Heart left ventricle (tissue), 16 donors: ENCODE data around the gene DEFB131A. TPM values are rescaled to one million over a fixed set of nuclear protein-coding genes. Genes with fewer than 3 reads are reported as not detected.
"Not testable (repeated sequence)": the region's sequence is repeated elsewhere in the genome, so short reads cannot be mapped to it uniquely, and the experiment has no call there.

ENCODE experiments used
- ATAC-seq, 4 donors: fragments of 200-7000 bp; cut with Tn5 transposase; one replicate each; pipeline ENCODE4 v1.9.1; 2020 to 2022; ENCODE audit warnings: moderate library complexity in 4 of 4, mild to moderate bottlenecking in 3 of 4, moderate number of reproducible peaks in 1 of 4
- DNase-seq, 5 donors: peaks; one replicate each; pipeline ENCODE4 v3.0.0-alpha.2; 2020
- H3K27ac ChIP-seq, 12 donors: fragments of 200-600 bp; sonication (generic) in 4 of 12; one replicate each; pipeline versions ENCODE4 v1.5.0 to v1.8.0; 2016 to 2022; ENCODE audit warnings: mild to moderate bottlenecking in 2 of 12
- H3K27me3 ChIP-seq, 9 donors: fragments of 200-600 bp; sonication (generic) in 2 of 9; one replicate each; pipeline versions ENCODE4 v1.5.1 to v1.8.0; 2016 to 2022; ENCODE audit warnings: mild to moderate bottlenecking in 3 of 9
- H3K36me3 ChIP-seq, 9 donors: fragments of 200-600 bp; sonication (generic) in 2 of 9; one replicate each; pipeline versions ENCODE4 v1.5.0 to v1.8.0; 2018 to 2022; ENCODE audit warnings: mild to moderate bottlenecking in 2 of 9
- H3K4me1 ChIP-seq, 12 donors: fragments of 200-600 bp; sonication (generic) in 4 of 12; one replicate each; pipeline versions ENCODE4 v1.5.0 to v1.8.0; 2016 to 2022; ENCODE audit warnings: mild to moderate bottlenecking in 3 of 12
- H3K4me3 ChIP-seq, 12 donors: fragments of 200-600 bp; sonication (generic) in 4 of 12; one replicate each; pipeline versions ENCODE4 v1.5.0 to v1.8.0; 2017 to 2022; ENCODE audit warnings: mild to moderate bottlenecking in 9 of 12, moderate library complexity in 4 of 12
- H3K9me3 ChIP-seq, 12 donors: fragments of 200-600 bp; sonication (generic) in 4 of 12; one replicate each; pipeline versions ENCODE4 v1.5.0 to v1.8.0; 2016 to 2022; ENCODE audit warnings: mild to moderate bottlenecking in 1 of 12
- POLR2A ChIP-seq, 2 donors: fragments of 450-650 bp; IDR thresholded peaks; one replicate each; pipeline ENCODE4 v1.6.1; 2017; ENCODE audit warnings: antibody characterized with exemption in 2 of 2, mild to moderate bottlenecking in 2 of 2, moderate library complexity in 2 of 2
- WGBS, 4 donors: extraction: QIAGEN DNeasy Blood & Tissue Kit in 2 of 4; methylation state at CpG; one replicate each; pipeline versions ENCODE4 v1.1.5 to v1.1.7; 2013 to 2018; 5-methylcytosine and 5-hydroxymethylcytosine counted together
- intact Hi-C, 10 donors: fragments of 100-400 bp; cut with DNase I; formaldehyde crosslinking; loops; one replicate each; pipeline versions ENCODE4 v1.11.1 to v1.14.2; 2022
- long read RNA-seq, 3 donors: library from polyadenylated mRNA; unstranded; transcript quantifications; one replicate each; pipeline ENCODE4 v2.0.0, GENCODE V29; 2020 to 2021
- polyA plus RNA-seq, 2 donors: library from polyadenylated mRNA; stranded (reverse); fragments of 200-250 nt; gene quantifications; one replicate each; pipeline ENCODE4 v1.2.3, GENCODE V29; 2013
- total RNA-seq, 9 donors: library from RNA; depleted of rRNA in 2 of 9; stranded (reverse); fragments of >200 nt in 2 of 9; fragmentation: NEBNext Ultra II Directional in 3 of 9; extraction: Animal tissue kit (Norgen Biotek cat#: 25700) in 3 of 9; gene quantifications; one replicate each; pipeline versions ENCODE4 v1.1.0 to v1.2.4, GENCODE V29; 2016 to 2023
- TF ChIP-seq, protein P1 (sequence below), 12 donors: fragments of 200-600 bp; sonication (generic) in 4 of 12; IDR thresholded peaks; one replicate each; pipeline versions ENCODE4 v1.5.0 to v1.8.0; 2018 to 2022; ENCODE audit warnings: antibody characterized with exemption in 12 of 12, mild to moderate bottlenecking in 5 of 12
- donor health status: ischemic (EF 13 %, LVEDD 7.1; RV severe dilation, severe dysfunction).
- donor health status: healthy with polysubstance abuse.
- donor health status: DM: no; HTN: yes; CAD: no.
- donor health status: DM: no; HTN: no; CAD: no.
- donor health status: ischemic (EF 25% LVEDD 6.9; RV normal size, moderate dysfunction).
- donor health status: ischemic (EF 25% LVEDD 5.7; RV mildly dilated, moderate dysfunction).
- donor health status: healthy.
- donor health status: DM: yes; HTN: yes; CAD: no.
- donor health status: ischemic (EF 35%, LVEDD 5.7; RV mildly dilated, moderate dysfunction).
- donor health status: nonischemic (EF 11% LVEDD 7.7; RV severe dilation, severe dysfunction).
- donor health status: DM: yes; HTN: yes; CAD: no.
- donor health status: PGD.
- donor health status: ischemic (EF 29% LVEDD 5.4; RV normal size, mild dysfunction).
- donor health status: nonischemic (EF 23%, LVEDD 6.1; RV moderate dilation, normal function).

The DEFB131A gene
- not detected for total RNA-seq
- not detected for polyA plus RNA-seq
- long read RNA-seq, donor 1, result 0 reads
- long read RNA-seq, donor 2, result 0 reads
- long read RNA-seq, donor 3, result 0 reads

- H3K4me3 ChIP-seq, DNase-seq, H3K4me1 ChIP-seq, H3K9me3 ChIP-seq, ATAC-seq, H3K27ac ChIP-seq, H3K27me3 ChIP-seq, H3K36me3 ChIP-seq: not testable (repeated sequence)
- 49 to 56% (median 51%) methylated on average over 3 of the region's 3 CpGs for WGBS, 4 donors
- intact Hi-C loops, result loop anchor here in 1 of 10 donors (10.0 kb wide), 1 partner anchor 51 kb away; no protein-coding TSS in a partner anchor
Measured at GRCh38 chr4:9444114-9444513, at the start of gene DEFB131A. Gene DEFB131A, plus strand, starts transcription at chr4:9444414. Its CDS starts 120 bp downstream, at chr4:9444534.

DNA sequence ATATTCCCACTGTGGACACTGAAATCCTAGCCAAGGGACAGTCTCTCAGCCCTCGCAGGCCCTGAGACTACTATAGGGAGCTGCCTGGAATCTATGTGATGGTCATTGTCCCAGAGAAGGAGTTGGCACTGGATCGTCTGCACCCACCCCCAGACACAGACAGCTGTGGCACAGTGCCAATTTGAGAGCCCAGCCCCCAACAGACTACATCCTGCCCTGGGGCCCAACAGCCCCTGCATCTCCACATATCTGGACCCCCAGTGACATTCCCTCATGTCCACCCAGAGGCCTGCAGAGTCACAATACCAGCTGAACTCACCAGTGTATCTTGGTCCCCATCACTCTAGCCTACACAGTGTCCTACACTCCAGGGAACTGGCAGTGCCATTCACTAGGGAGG lies 38.4 kb upstream of the DEFB131A start:
- H3K4me1 ChIP-seq, H3K27ac ChIP-seq, H3K9me3 ChIP-seq, H3K36me3 ChIP-seq, H3K4me3 ChIP-seq, ATAC-seq, H3K27me3 ChIP-seq, intact Hi-C loops, DNase-seq: not testable (repeated sequence)
- WGBS, 4 donors, result 48 to 55% (median 54%) methylated on average over 2 of the region's 2 CpGs

DNA sequence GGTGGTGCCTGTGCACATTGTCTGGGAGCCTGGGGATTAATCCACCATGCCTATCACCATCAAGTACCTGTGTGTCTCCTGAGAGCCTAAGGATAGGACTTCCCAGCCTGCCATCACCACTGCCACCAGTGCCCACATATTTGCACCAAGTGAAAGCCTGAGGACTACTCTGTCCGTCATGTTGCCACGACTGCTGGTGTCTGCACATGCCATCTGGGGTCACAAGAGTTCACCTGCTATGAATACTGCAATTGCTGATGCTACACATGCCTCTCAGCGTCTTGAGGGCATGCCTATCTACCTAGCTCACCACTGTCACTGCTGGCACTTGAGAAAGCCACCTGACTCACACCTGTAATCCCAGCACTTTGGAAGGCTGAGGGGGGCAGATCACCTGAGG lies 37.7 kb upstream of the DEFB131A start:
- H3K27ac ChIP-seq, DNase-seq, H3K4me1 ChIP-seq, H3K9me3 ChIP-seq, H3K4me3 ChIP-seq, H3K36me3 ChIP-seq, ATAC-seq, intact Hi-C loops, H3K27me3 ChIP-seq: not testable (repeated sequence)
- WGBS, 4 donors, result 61 to 86% (median 72%) methylated on average over 1 to 3 of the region's 3 CpGs

- DNase-seq (no peak), ATAC-seq (no peak)
- WGBS, 4 donors, result 86 to 89% (median 88%) methylated on average over 13 of the region's 13 CpGs
- Histone ChIP-seq H3K27me3 (no peaks in the 10 kb centered on the region), H3K9me3 (peaks cover 0 to 8% (median 0%) of the 10 kb centered on the region in 12 donors), H3K4me1 (no peaks in the 10 kb centered on the region), H3K36me3 (no peaks in the 10 kb centered on the region), H3K27ac (no peak overlapping the region), H3K4me3 (no peak overlapping the region)
- intact Hi-C loops, result no loop called here
- TF ChIP-seq, protein P1, sequence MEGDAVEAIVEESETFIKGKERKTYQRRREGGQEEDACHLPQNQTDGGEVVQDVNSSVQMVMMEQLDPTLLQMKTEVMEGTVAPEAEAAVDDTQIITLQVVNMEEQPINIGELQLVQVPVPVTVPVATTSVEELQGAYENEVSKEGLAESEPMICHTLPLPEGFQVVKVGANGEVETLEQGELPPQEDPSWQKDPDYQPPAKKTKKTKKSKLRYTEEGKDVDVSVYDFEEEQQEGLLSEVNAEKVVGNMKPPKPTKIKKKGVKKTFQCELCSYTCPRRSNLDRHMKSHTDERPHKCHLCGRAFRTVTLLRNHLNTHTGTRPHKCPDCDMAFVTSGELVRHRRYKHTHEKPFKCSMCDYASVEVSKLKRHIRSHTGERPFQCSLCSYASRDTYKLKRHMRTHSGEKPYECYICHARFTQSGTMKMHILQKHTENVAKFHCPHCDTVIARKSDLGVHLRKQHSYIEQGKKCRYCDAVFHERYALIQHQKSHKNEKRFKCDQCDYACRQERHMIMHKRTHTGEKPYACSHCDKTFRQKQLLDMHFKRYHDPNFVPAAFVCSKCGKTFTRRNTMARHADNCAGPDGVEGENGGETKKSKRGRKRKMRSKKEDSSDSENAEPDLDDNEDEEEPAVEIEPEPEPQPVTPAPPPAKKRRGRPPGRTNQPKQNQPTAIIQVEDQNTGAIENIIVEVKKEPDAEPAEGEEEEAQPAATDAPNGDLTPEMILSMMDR (IDR thresholded peaks at IDR 0.05), result no peak
- TF ChIP-seq POLR2A (IDR thresholded peaks at IDR 0.05), result no peak
Measured at GRCh38 chr4:9409793-9410192, 34.4 kb upstream of the DEFB131A start.

GRCh38 chr4:9421884-9422455 lies 22.2 kb upstream of the DEFB131A start:
- ATAC-seq, DNase-seq: not testable (repeated sequence)
- 69 to 74% (median 73%) methylated on average over 6 of the region's 6 CpGs for WGBS, 4 donors

GRCh38 chr4:9425916-9426315 lies 18.3 kb upstream of the DEFB131A start:
- intact Hi-C loops, H3K27me3 ChIP-seq, ATAC-seq, H3K4me1 ChIP-seq, H3K27ac ChIP-seq, H3K9me3 ChIP-seq, H3K4me3 ChIP-seq, H3K36me3 ChIP-seq, DNase-seq: not testable (repeated sequence)
- 20 to 40% (median 30%) methylated on average over 1 of the region's 1 CpG for WGBS, 4 donors

More at GRCh38 chr4:9421884-9422455, 22.2 kb upstream of the DEFB131A start:
- H3K36me3 ChIP-seq, H3K4me3 ChIP-seq, H3K27ac ChIP-seq, H3K9me3 ChIP-seq, H3K27me3 ChIP-seq, H3K4me1 ChIP-seq, intact Hi-C loops: not testable (repeated sequence)

GRCh38 chr4:9430061-9430460 lies 14.2 kb upstream of the DEFB131A start:
- H3K36me3 ChIP-seq, H3K27ac ChIP-seq, H3K4me3 ChIP-seq, H3K27me3 ChIP-seq, H3K9me3 ChIP-seq, intact Hi-C loops, ATAC-seq, H3K4me1 ChIP-seq, DNase-seq: not testable (repeated sequence)
- WGBS, 4 donors, result 35 to 74% (median 63%) methylated on average over 1 of the region's 1 CpG

DNA sequence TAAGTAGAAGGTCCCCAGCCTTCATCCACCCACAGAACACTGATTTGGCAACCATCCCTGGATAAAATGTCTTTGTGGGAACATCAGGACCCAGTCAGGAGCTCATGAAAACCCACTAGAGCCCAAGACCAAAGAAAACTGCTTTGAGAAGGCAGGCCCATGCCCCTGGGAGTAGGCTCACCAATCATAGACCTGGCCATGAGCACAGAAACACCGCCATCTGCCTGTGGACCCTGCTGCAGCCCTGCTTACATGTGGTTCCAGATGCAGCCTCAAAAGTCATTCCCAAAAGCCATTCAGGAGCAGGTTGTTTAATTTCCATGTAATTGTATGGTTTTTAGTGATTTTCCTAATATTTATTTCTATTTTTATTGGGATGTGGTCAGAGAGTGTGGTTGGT lies 10.9 kb upstream of the DEFB131A start:
- H3K9me3 ChIP-seq, result not testable (repeated sequence)

DNA sequence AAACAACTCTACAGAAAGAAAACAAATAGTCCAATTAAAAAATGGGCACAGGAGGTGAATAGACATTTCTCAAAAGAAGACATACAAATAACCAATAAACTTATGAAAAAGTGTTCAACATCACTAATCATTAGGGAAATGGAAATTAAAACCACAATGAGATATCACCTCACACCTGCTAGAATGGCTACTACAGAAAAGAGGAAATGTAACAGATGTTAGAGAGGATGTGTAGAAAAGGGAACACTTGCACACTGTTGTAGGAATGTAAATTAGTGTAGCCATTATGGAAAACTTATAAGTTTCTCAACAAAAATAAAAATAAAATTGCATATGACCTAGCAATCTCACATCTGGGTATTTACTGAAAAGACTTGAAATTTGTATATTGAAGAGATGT lies 7.5 kb upstream of the DEFB131A start:
- H3K27me3 ChIP-seq, intact Hi-C loops, H3K4me1 ChIP-seq, DNase-seq, H3K27ac ChIP-seq, H3K4me3 ChIP-seq, ATAC-seq, H3K9me3 ChIP-seq, H3K36me3 ChIP-seq: not testable (repeated sequence)

More for the DNA sequence above, 10.9 kb upstream of the DEFB131A start:
- DNase-seq, H3K27me3 ChIP-seq, H3K36me3 ChIP-seq, H3K4me1 ChIP-seq, ATAC-seq, intact Hi-C loops, H3K27ac ChIP-seq, H3K4me3 ChIP-seq: not testable (repeated sequence)
- WGBS, 4 donors, result 57 to 77% (median 64%) methylated on average over 1 of the region's 1 CpG

- not testable (repeated sequence) for DNase-seq, ATAC-seq, H3K27ac ChIP-seq, H3K4me3 ChIP-seq, H3K4me1 ChIP-seq, H3K27me3 ChIP-seq, H3K9me3 ChIP-seq, H3K36me3 ChIP-seq
- intact Hi-C loops, result loop anchor here in 1 of 10 donors (10.0 kb wide), 1 partner anchor 52 kb away; no protein-coding TSS in a partner anchor
- 71 to 81% (median 75%) methylated on average over 4 of the region's 4 CpGs for WGBS, 4 donors
Measured at GRCh38 chr4:9442355-9442754, 1.9 kb upstream of the DEFB131A start.
